Esophagus squamous epithelium (tissue), 5 donors: ENCODE results near the gene POLN. TPM values are rescaled to one million over a fixed set of nuclear protein-coding genes. Genes with fewer than 3 reads are reported as not detected.

Source experiments
- DNase-seq: peaks from one replicate; lab custom pipeline; 2025; lab: John Stamatoyannopoulos, UW
- H3K27ac ChIP-seq, 4 donors: fragments of 200-600 bp; sonication (generic); one replicate each; pipeline ENCODE4 v1.5.1; 2016 to 2019; ENCODE audit warnings: mild to moderate bottlenecking in 1 of 4
- H3K27me3 ChIP-seq, 4 donors: fragments of 200-600 bp; sonication (generic); 1 replicate in 3 of 4; 2 replicates in 1 of 4; pipeline versions ENCODE4 v1.5.1 to v1.6.0; 2017 to 2021; ENCODE audit warnings: antibody characterized with exemption in 1 of 4
- H3K36me3 ChIP-seq, 3 donors: fragments of 200-600 bp; sonication (generic); one replicate each; pipeline ENCODE4 v1.5.1; 2016 to 2019
- H3K4me1 ChIP-seq, 3 donors: fragments of 200-600 bp; sonication (generic); one replicate each; pipeline ENCODE4 v1.5.1; 2017 to 2019
- H3K4me3 ChIP-seq, 4 donors: fragments of 200-600 bp; sonication (generic); 1 replicate in 3 of 4; 2 replicates in 1 of 4; pipeline ENCODE4 v1.5.1; 2016 to 2019; ENCODE audit warnings: mild to moderate bottlenecking in 2 of 4, moderate library complexity in 1 of 4
- H3K9me3 ChIP-seq, 3 donors: fragments of 200-600 bp; sonication (generic); one replicate each; pipeline ENCODE4 v1.5.1; 2016 to 2019
- CTCF ChIP-seq, 6 experiments: fragments of 450-650 bp in 4 of 6; fragments of 200-600 bp in 2 of 6; sonication (generic) in 2 of 6; IDR thresholded peaks; one replicate each; pipeline ENCODE4 v1.5.1; 2016 to 2019; ENCODE audit warnings: antibody characterized with exemption in 6 of 6, mild to moderate bottlenecking in 4 of 6, moderate library complexity in 4 of 6
- POLR2A ChIP-seq, 4 donors: fragments of 450-650 bp; IDR thresholded peaks; one replicate each; pipeline ENCODE4 v1.6.1; 2017; ENCODE audit warnings: antibody characterized with exemption in 4 of 4, mild to moderate bottlenecking in 4 of 4, moderate library complexity in 3 of 4
- WGBS, 2 donors: methylation state at CpG; one replicate each; pipeline ENCODE4 v1.1.5; 2018; 5-methylcytosine and 5-hydroxymethylcytosine counted together
- intact Hi-C: fragments of 100-400 bp; cut with DNase I; formaldehyde crosslinking; loops from one replicate; pipeline ENCODE4 v1.15.0; 2022
- total RNA-seq, 4 donors: library from RNA; depleted of rRNA; stranded (reverse); fragments of >200 nt; gene quantifications; one replicate each; pipeline ENCODE4 v1.1.0, GENCODE V29; 2016
- donor health status: DM: yes; HTN: yes; CAD: no.

The POLN gene
- total RNA-seq, 4 donors from 2014 or later: 0.19 to 1.5 (median 1.2) TPM

- H3K4me1 ChIP-seq: no peaks in the 10 kb centered on the region
- H3K9me3 ChIP-seq: no peaks in the 10 kb centered on the region
- no peak overlapping the region for H3K4me3 ChIP-seq
- intact Hi-C loops: no loop called here
- H3K27me3 ChIP-seq: no peaks in the 10 kb centered on the region
- no peak overlapping the region for H3K27ac ChIP-seq
- no peak for DNase-seq
- no peaks in the 10 kb centered on the region for H3K36me3 ChIP-seq
- 80 to 90% methylated on average over 4 to 13 of the region's 19 CpGs for WGBS, 2 donors
- TF ChIP-seq CTCF (IDR thresholded peaks at IDR 0.05) (no peak), POLR2A (IDR thresholded peaks at IDR 0.05) (no peak)
Measured at GRCh38 chr4:2080429-2081300, 161.3 kb downstream of the POLN start.

- DNase-seq: no peak
- WGBS, 2 donors: 86 to 92% methylated on average over 1 to 4 of the region's 9 CpGs
- Histone ChIP-seq H3K27ac (no peak overlapping the region), H3K4me3 (no peak overlapping the region), H3K9me3 (no peaks in the 10 kb centered on the region), H3K36me3 (no peaks in the 10 kb centered on the region), H3K4me1 (no peaks in the 10 kb centered on the region), H3K27me3 (no peaks in the 10 kb centered on the region)
- intact Hi-C loops: no loop called here
- TF ChIP-seq POLR2A (IDR thresholded peaks at IDR 0.05) (no peak), CTCF (IDR thresholded peaks at IDR 0.05) (no peak)
Measured at GRCh38 chr4:2079926-2080325, 162.0 kb downstream of the POLN start.

- no peaks in the 10 kb centered on the region for H3K4me1 ChIP-seq
- H3K27ac ChIP-seq: no peak overlapping the region
- no peak for DNase-seq
- H3K9me3 ChIP-seq: no peaks in the 10 kb centered on the region
- no peak for TF ChIP-seq CTCF (IDR thresholded peaks at IDR 0.05)
- no peak for TF ChIP-seq POLR2A (IDR thresholded peaks at IDR 0.05)
- H3K27me3 ChIP-seq: no peaks in the 10 kb centered on the region
- no peaks in the 10 kb centered on the region for H3K36me3 ChIP-seq
- no peak overlapping the region for H3K4me3 ChIP-seq
- WGBS, 2 donors: 88 to 93% methylated on average over 3 to 5 of the region's 5 CpGs
- intact Hi-C loops: no loop called here
Measured at GRCh38 chr4:2079006-2079405, 162.9 kb downstream of the POLN start.

GRCh38 chr4:2078584-2078983 is 163.3 kb downstream of the POLN start:
- Histone ChIP-seq H3K36me3 (no peaks in the 10 kb centered on the region), H3K27ac (no peak overlapping the region), H3K4me1 (no peaks in the 10 kb centered on the region), H3K9me3 (no peaks in the 10 kb centered on the region), H3K27me3 (no peaks in the 10 kb centered on the region), H3K4me3 (no peak overlapping the region)
- no peak for TF ChIP-seq CTCF (IDR thresholded peaks at IDR 0.05)
- no peak for TF ChIP-seq POLR2A (IDR thresholded peaks at IDR 0.05)
- intact Hi-C loops: no loop called here
- DNase-seq: no peak
- WGBS, 2 donors: 76 to 82% methylated on average over 6 to 9 of the region's 9 CpGs
